CD4-positive, alpha-beta T cell treated with Interferon gamma for 1 hour (primary cell): Measurements from ENCODE around the gene GABRB2.

Source experiments
- DNase-seq: peaks from one replicate; pipeline ENCODE4 v3.0.0-alpha.2; 2020

Gene GABRB2

DNA sequence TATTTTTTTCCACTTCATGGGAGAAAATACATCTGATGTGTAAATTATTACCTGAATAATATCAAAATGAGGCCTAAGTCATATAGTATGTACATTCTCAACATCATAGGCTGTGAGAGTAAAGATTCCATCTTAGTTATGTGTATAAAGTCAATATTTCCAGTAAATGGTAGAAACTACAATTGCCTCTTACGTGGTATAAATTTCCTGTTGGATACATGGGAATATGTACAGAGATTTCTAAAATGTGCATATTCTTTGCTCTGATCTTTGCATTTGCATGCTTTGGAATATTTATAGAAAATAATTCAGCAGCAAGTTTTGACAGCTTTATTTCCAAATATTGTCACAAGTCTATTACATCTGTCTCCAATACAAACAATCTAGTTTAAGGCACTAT is 78.8 kb downstream of the GABRB2 start:
- DNase-seq: no peak

DNA sequence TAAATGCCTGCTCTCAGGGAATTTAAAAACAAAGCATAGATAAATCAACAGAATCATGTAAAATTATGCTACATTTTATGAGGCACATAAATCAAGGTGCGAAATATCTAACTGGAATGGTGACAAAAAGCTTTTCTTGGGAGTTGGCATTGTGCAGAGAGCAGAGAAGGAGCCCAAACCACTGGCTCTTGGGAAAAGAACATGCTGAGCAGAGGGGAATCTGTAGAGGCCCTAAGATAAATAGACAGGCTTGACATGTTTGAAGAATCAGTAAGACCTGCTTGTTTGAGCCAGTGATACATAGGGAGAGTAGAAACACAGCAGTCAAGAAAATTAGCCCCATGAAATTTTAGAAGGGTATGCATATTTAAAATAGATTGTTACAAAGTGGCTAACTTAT is 85.8 kb downstream of the GABRB2 start:
- no peak for DNase-seq

DNA sequence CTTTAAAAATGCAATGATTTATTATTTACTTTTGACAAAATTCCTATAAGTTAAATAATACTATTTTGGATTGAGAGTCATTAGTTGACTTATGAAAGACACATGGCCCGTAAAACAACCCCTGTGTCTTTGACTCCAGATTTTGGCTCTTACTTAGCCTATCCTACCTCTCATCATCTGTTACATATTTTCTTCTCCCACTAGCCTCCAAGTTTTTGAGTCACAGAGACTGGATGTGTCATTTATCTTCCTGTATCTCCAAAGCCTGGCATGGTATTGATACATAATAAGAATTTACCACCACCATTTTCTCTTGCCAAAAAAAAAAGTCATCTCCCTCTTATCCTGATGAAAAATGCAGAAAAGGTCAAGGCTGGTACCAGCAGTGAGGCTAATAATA is 99.9 kb downstream of the GABRB2 start:
- no peak for DNase-seq

DNA sequence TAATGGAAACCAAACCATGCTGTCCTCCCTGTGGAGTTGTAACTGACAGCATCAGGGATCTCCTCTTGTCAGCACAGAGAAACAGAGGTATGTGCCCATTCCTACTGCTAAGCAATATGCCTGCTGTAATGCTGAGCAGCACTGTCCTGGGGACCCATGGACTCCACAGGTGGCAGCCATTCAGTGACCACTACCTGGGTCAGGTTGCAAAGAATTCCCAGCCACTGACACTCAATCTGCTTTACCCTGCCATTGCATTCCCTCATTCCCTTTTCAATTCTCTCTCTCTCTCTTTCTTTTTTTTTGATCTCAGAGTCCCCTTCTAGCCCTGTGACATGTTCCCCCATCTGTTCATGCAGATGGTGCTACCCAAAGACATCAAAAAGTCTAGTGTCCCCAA is 104.1 kb downstream of the GABRB2 start:
- no peak for DNase-seq

DNA sequence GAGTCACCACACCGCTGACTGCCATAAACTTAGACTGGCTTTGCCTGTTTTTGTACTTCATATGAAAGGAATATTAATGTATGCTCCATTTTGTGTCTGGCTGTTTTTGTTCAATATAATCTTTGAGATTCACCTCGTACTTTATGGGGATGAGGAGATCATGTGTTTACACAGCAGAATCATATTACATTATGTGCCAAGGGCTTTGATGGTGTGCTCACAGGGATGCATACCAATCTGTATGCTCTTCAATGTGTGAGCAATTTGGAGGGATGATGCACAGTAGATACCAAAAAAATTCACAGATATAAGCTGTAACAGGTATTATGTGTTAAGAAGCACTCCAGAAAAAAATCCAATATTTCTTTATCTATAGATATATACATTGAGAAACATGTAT is 113.7 kb downstream of the GABRB2 start:
- DNase-seq: no peak

DNA sequence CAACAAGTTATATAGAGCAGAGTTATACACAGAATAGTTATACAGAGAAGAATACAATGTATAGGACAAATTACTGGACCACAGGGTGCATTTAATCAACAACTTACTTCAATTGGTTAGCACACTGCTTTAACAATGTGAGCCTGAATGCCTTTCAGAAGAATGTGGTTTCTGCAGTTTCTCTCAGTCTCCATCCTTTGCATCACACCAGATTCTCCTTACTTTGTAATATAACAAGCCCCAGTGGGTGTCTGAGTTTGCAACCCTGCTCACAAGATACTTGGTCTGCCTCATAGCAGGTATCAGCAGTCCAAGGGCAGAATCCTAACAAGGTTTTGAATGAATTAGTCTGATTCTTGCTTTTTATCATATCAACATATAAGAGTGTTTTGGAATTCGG is 114.6 kb downstream of the GABRB2 start:
- DNase-seq: no peak

DNA sequence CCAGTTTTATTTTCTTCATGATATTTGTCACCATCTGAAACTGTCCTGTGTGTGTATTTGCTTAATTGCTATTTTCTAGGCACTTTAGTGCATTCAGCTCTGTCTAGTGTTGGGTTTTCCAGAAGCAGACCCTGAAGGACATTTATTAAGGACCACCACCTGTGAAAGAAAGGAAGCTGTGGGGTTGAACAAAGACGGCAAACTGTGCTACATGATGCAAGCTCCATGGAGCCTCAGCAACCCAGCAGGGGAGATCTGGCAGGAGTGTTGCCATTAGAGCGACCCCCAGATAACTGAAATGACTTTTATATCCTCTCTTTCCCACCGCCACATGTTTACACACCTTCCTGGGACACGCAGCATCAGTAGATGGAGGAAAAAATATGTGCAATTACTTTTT is 125.5 kb downstream of the GABRB2 start:
- DNase-seq: no peak

DNA sequence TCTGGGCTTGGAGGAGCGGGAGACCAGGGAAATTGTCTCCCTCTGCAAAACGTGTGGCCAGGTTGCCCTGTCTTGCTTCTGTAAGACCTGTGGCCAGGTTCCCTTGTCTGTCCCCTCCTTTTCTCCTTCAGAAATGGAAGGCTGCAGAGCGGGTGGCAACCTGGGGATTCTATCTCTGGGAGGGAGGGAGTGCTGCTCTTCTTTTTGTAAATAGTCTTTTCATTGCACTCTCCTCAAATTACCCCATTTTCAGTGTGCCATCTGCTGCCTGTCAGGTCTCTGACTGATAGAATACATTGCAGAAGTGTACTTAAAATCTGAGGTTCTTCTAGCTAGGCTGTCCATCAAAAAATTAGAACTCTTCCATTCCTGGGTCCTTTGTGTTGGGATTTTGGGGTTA is 126.0 kb downstream of the GABRB2 start:
- no peak for DNase-seq

DNA sequence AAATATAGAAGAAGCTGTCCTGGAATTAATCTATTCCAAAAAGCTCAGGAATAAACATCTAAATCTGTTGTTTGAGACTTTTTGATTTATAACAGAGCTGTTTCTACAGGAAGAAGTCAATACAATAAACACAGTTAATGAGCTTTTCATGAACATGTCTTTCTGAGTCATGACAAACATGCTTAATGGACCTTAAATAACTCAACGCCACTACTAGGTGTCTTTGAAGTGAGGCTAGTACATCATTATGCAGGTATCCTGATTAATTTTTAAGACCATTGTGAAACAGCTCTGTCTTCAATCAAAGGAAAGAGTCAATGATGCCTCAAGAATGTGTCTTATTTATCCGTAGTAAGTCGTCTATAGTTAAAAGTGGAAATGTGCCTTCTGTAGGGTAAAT is 131.6 kb downstream of the GABRB2 start:
- DNase-seq: no peak

DNA sequence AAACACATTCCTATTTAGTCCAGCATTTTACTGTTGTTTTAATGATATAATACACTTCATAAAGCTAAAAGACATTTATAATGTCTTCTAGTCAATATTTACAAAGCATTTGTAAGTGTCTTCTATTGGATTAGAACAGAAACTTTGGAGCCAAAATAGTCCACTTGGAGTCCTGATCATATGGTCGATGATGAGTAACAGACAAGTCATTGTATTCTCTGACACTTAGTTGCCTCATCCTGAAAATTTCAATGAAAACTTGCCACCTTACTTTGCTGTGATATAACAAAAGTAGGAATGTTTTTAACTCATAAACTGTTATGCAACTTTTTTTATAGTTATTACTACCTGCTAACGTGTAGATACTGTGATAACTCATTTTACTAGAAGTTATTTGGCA is 132.5 kb downstream of the GABRB2 start:
- DNase-seq: no peak

DNA sequence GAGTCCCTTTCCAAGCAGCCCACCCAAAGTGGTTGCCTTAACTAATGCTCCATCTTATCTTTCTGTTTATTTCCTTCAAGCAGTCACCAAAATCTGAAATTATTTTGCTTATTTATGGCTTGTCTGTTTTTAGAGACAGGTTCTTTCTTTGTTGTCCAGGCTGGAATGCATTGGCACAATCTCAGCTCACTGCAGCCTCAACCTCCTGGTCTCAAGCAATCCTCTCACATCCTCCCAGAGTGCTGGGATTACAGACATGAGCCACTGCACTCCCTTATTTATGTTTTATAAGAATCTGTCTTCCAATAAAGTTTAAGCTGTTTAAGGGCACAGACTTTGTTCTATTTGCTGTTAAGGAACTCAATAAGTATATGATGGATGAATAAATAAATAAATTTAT is 133.7 kb downstream of the GABRB2 start:
- no peak for DNase-seq

DNA sequence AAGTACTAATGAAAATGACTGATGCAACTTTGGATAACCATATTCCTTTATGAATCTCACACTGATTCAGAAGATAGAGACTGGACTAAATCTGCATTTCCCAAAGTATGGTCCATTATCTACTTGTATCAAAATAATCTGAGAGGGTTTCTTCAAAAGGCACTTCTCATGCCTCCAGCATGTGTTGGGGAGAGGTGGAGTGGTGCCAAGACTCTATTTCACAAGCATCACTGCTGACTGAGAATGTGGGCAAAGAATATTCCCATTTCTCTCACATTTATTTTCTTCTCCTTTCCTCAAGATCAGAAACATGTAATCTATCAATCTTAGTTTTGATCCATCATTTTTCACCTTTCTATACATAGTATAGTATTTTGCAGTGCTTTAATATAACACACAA is 135.4 kb downstream of the GABRB2 start:
- DNase-seq: no peak

DNA sequence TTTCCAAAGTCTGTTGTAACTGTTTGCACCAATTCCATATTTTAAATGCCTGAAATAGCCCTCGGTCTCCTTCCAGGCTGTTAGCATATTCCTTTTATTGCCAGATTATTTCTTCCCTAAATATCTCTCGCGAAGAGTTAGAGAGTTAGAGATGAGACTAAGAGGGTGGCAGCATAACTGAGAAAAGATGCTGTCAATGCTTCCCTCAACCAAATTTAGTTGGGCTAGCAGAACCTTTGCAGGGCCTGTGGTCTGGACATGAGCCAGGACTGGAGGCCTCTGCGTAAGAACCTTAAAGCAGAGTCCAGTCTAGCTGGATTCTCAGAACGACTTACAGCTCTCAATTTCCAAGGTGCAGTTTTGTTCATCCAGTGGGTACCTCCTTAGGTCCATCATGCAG is 135.9 kb downstream of the GABRB2 start:
- no peak for DNase-seq

DNA sequence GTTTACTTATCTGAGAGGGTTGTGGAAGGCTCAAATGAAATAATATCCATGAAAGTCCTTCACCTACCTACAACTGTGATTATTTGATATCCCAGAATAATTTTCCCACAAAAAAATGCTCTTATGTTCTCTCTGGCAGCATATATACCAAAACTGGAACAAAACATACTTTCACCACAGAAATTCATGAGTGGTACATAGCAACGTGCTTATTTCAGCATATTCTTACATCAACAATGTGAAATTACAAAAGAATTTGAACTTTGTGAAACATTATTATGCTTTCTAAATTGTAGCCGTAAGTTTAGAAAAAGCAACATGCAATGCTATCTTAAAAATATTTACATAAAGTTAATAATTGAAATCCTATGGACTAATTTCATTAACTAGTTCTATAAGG is 137.1 kb downstream of the GABRB2 start:
- no peak for DNase-seq

DNA sequence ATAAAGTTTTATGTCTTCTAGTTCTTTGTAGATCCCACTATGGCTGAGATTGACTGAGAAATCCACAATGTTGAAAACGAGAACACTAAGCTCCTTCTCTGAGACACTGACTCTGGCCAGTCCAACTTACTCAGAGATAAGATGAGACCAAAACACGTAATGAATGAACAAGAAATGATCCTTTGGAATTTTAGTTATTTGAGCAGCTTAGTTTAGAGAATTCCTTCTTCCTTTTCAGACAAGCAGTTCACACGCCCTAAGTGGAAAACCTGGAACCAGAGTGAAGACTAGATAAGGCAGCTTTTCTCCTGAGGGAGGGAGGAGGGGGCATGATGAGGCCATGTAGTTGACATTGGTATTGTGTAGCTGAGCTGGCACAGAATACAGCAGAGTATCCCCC is 139.6 kb downstream of the GABRB2 start:
- no peak for DNase-seq

DNA sequence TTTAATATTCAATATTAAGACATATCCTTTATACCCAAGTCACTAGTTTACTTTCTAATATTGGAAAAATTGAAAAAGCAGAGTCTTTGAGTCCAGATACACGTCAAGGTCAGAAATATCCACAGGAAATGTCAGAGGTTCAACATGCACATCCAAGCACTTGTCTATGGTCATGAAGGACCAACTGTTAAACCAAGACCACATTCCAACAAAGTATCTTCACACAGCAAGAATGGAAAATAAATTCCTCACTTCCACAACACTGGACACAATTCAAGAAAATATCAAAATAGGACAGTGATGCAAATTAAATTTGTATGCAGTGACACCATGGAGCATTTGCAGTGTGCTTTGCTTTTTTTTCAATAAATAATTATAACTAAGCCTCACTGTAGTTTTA is 142.5 kb downstream of the GABRB2 start:
- no peak for DNase-seq

DNA sequence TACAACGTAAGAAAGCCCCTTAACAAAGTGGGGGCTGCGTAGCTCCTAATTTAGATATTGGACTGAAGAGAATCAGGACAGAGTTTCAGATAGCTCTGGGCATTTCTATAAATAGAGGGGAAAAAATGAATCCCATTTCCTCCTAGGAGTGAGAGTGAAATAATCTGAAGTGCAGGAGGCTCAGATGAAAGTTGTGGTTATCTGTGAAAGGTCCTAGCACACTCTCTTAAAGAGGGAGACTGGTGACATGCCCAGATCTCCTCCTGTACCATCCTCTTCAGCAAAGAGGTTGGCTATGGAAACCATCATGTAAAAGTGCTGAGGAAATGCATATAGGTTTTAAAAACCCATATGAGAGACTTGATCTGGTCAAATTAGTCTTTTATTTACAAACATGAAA is 143.4 kb downstream of the GABRB2 start:
- DNase-seq: no peak

DNA sequence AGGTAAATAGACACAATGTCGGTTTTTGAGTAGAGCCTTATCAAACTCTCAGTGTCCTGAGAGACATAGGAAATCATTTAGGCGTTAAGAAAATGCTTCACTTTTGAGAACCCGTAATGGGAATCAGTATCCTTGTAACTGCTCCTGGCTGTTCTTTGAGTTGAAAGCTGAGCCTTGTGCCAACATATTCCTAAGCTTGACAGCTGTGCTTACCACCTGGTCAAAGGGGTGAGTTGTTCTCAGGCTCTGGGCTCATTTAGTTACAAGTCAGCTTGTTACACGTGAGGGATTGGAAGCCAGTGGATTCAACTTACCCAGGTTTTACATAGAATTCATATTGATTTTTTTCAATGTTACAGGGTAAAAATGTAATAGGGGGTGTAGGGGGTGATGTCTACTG is 145.9 kb downstream of the GABRB2 start:
- DNase-seq: no peak

DNA sequence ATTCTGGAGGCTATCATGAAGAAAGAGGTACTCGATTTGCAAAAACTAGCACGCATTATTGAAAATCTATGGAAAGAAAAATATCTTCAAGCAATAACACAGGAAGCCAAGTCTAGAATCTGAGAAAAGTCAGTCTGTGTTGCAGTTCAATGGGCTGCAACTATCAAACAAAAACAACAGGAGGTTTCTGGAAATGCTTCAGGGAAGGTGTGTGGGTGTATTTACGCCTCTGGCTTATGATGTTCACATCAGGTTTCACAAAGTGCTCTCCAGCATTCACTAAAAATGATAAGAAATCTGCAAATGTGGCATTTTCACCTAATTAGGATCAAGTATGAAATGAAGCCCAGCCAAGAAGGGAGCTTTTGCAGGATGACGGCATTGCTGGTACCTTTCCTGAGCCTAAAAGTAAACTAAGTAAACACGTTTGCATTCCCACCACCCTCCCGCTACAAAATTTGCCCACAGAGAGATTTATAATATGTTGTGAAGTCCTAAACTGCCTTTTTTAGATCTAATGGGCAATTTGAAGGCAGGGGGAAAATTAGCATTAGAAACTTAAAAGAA is 146.4 kb downstream of the GABRB2 start:
- no peak for DNase-seq

DNA sequence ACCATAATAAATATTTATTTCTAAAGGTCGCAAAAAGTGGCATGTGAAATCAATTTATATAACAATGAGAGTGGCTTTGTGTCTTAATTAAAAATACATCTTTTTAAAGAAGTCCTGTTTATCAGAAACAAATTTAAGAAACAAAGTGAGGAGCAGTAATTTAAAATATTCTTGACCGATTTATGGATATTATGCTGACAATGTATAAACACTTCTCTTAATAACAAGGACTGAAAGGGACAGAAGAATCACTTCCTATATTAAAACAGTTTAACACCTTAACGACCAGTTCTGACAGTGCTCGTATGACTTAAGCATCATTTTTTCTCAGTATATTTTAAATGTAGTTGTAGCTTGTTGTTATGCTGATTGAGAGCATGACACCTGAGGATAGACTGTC is 149.1 kb downstream of the GABRB2 start:
- no peak for DNase-seq

DNA sequence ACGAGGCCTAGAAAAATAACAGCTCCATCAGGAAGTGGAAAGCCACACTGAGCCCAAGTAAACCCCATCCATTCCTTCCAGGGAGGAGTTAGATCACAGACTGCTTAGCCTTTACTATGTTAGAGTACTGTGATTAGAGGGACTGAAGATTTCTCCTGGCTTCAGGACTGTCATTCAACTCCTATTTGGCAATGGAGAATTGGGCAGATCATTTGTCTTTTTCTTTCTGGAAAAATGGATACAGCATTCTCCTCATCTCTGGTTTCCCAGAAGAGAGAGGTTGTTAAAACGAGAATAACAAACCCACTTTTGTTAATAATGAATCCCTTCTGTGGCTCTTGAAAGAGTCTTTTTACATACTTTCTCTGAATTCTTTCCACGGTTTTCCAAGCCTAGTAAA is 150.4 kb downstream of the GABRB2 start:
- DNase-seq: no peak

DNA sequence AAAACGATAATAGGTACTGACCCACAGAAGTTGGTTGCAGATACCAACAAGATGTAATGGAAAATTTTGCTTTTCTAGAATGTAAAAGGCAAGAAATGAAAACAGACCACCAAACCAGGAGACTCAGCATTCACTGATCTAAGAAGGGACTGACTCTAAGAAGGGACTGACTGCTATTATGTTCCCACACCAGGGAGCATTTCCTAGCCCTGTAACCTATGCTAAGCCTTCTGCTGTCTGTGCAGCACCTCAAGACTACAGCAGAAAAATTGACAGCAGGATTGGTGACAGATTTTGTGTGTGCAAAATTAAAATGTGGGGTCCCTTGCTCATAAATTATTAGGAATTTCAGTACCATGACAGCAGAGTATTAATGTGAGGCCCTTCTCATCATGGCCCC is 154.8 kb downstream of the GABRB2 start:
- DNase-seq: no peak

DNA sequence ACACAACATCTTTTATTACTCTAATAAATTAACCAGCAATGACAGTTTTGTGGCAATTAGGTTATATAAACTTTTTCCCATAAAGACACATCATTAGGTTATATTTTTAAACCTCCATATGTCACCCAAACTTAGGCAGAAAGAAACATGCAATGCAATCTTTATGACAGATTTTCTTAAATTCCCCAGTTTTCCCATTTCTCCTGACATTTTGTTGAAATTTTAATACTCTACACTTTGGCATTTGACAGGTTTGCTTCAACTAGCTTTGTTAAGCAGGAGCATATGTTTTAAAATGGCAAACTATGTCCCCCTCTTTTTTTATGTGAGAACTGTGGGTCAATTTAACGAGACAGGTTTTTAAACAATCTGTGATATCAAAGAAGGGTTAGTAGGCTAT is 155.5 kb downstream of the GABRB2 start:
- DNase-seq: no peak

DNA sequence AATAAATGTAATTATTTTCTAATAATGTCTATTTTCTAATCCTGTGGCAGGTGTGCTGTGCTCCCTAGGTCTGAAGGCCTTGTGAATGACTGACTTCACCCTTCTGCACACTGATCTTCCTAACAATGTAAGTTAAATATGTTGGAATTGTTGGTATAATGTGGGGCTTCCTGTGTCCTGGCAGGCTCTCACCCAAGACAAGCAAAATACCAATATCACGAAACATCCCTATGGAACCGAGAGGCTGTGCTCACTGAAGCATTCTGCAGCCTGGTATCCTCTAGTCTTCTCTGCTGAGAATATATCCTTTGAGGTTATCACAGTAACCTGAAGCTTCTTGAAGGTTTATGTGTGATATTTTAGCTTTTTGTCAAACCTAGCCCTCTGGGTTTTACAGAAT is 159.4 kb downstream of the GABRB2 start:
- DNase-seq: no peak

DNA sequence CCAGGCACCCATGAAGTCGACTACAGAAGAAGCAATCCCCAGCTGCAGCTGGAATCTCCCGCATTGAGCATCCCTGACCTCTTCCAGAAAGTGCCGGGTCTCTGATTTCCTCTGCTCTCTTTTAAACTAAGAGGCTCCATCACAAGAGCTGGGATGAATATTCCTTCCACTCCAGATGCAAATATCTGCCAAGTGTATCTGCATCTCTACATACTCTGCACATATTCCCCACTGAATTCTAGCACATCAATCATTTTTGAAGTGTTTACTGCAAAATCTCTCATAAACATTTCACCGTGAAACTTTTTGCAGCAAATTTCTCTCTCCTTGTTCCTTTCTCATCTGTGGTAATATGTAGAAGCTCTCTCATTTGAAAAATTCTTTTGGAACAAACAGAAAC is 161.5 kb downstream of the GABRB2 start:
- DNase-seq: no peak

DNA sequence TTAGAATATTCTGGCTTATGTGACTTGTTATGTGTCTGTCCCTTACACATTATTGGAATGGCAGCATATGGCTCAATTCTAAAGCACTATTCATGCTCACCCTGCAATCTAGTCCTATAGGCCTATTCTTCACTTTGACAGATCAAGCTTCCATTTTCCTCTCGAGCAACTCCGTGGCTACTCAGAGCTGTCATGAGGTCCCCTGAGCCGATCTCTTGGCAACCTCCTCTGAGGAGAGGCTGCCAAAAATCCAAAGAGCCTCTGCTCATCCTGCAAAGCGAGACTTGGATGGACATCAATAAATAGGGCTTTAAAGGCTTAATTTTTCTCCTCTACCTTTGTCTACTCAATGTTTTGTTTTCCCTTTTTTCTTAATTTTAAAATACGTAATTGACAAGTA is 163.8 kb downstream of the GABRB2 start:
- DNase-seq: no peak
